Right lobe of liver (tissue), 4 donors: Measurements from ENCODE around the gene DAP.

Source experiments
- POLR2A ChIP-seq: fragments of 450-650 bp; IDR thresholded peaks from one replicate; pipeline ENCODE4 v1.6.1; 2017; ENCODE audit warnings: antibody characterized with exemption, mild to moderate bottlenecking
- TF ChIP-seq, protein P1 (sequence below), 4 donors: fragments of 200-600 bp in 3 of 4; fragments of 450-650 bp in 1 of 4; IDR thresholded peaks; one replicate each; pipeline versions ENCODE4 v1.5.1 to v1.8.0; 2016 to 2022; ENCODE audit warnings: antibody characterized with exemption in 4 of 4, mild to moderate bottlenecking in 2 of 4
- donor health status: DM: no; HTN: no; CAD: no.
- donor health status: DM: no; HTN: no; CAD: no.
- donor health status: DM: no; HTN: yes; CAD: no.

DNA sequence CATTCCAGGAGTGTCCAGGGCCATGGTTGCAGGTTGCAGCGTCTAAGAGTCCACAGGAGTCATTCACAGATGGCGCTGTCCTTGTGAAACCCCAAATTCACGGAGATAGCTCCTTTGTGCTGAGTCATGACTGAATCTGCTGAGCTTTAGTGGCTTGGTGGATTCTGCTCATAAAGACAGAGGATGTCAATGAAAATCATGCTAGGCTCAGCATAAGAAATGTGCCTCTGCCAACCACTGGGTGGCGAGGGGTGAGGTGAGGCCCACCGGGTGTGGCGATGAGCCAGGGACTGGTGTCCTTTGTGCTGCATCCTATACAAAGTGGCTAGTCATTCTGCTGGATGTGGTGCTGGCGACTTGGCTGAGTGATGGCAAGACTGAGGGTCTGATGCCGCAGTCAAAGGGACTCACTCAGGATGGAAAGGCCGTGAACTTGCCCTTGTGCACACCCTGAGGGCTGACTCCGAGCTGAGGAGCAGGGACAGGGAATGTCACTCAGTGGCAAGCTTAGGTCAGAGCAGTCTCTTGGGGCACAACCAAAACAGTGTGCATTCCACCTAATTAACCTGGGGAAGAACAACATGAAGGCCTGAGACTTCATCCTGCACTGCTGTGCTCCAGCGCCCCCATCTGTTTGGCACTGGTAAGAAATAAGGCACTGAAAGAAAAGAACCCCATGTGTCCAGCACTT, 71.5 kb downstream of the DAP start:
- TF ChIP-seq, protein P1, sequence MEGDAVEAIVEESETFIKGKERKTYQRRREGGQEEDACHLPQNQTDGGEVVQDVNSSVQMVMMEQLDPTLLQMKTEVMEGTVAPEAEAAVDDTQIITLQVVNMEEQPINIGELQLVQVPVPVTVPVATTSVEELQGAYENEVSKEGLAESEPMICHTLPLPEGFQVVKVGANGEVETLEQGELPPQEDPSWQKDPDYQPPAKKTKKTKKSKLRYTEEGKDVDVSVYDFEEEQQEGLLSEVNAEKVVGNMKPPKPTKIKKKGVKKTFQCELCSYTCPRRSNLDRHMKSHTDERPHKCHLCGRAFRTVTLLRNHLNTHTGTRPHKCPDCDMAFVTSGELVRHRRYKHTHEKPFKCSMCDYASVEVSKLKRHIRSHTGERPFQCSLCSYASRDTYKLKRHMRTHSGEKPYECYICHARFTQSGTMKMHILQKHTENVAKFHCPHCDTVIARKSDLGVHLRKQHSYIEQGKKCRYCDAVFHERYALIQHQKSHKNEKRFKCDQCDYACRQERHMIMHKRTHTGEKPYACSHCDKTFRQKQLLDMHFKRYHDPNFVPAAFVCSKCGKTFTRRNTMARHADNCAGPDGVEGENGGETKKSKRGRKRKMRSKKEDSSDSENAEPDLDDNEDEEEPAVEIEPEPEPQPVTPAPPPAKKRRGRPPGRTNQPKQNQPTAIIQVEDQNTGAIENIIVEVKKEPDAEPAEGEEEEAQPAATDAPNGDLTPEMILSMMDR (IDR thresholded peaks at IDR 0.05): peak in 1 of 4 donors; percentile 15
- no peak for TF ChIP-seq POLR2A
